ENCODE measurements around the gene FOXC2.

DNA sequence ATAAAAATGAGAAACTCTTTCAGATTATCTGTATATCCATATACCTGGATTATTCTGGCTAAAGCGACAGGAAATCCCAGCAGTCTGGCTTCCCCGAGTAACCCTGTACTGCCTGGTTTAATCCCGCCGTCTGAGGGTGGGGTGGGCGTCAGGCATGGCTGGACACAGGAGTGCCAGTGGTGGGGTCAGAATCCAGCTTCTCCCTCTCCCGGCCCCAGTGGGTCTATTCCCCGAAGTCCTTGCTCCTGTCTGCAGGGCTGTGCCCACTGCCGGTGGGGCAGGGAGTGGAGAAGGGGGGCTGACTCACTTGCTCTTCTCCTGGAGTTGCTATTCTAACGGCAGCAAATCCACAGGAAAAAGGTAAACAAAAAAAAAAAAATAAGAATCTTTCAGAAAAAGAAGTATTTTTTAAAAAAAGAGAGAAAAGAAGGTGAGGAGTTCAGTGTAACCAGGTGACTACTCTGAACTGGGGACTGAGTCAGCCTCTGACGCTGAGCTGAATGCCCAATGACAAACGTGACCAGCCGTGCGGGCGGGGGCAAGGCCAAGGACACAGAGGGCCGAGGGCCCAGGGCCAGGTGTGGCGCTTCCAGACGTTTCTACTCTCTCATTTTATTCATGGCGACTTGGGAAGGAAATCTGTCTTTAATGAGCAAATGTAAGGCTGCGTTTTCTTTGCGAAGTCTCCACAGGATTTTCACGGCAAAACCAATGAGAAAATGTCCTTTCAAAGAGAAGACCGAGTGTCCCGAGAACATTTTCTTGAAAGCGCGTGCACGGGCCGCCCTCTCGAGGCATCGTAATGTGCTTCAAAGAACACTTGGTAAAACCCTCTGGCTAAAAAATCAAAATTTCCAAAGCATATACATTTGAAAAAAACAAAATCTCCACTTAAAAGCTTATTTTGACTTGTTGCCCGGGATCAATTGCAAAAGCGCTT lies 36.1 kb upstream of the FOXC2 start:
- TF ChIP-seq, protein P1, sequence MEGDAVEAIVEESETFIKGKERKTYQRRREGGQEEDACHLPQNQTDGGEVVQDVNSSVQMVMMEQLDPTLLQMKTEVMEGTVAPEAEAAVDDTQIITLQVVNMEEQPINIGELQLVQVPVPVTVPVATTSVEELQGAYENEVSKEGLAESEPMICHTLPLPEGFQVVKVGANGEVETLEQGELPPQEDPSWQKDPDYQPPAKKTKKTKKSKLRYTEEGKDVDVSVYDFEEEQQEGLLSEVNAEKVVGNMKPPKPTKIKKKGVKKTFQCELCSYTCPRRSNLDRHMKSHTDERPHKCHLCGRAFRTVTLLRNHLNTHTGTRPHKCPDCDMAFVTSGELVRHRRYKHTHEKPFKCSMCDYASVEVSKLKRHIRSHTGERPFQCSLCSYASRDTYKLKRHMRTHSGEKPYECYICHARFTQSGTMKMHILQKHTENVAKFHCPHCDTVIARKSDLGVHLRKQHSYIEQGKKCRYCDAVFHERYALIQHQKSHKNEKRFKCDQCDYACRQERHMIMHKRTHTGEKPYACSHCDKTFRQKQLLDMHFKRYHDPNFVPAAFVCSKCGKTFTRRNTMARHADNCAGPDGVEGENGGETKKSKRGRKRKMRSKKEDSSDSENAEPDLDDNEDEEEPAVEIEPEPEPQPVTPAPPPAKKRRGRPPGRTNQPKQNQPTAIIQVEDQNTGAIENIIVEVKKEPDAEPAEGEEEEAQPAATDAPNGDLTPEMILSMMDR (IDR thresholded peaks at IDR 0.05): no peak
- no peak for TF ChIP-seq POLR2A (IDR thresholded peaks at IDR 0.05)

All from esophagus squamous epithelium (tissue), 4 donors.